Cardiac muscle cell (in vitro differentiated cells and primary cell): Measurements from ENCODE around the gene ATP11A. TPM values are rescaled to one million over a fixed set of nuclear protein-coding genes. Genes with fewer than 3 reads are reported as not detected.
A peak's percentile ranks its signal among the peaks of the same experiment; 100 is the strongest.
"Not testable (repeated sequence)": the region's sequence is repeated elsewhere in the genome, so short reads cannot be mapped to it uniquely, and the experiment has no call there.

Experiments
- DNase-seq, 2 donors: peaks; one replicate each; pipeline versions ENCODE4 v3.0.0 to v3.0.0-alpha.2; 2010 to 2017; ENCODE audit warnings: low read depth in 1 of 2, low spot score in 1 of 2
- H3K27ac ChIP-seq: fragments of 200-600 bp; sonication (generic); 2 replicates; pipeline ENCODE4 v1.5.1; 2016
- H3K27me3 ChIP-seq: fragments of 200-600 bp; sonication (generic); 2 replicates; pipeline ENCODE4 v1.6.0; 2016; ENCODE audit warnings: control low read depth
- H3K36me3 ChIP-seq: fragments of 200-600 bp; sonication (generic); 2 replicates; pipeline ENCODE4 v1.5.1; 2016; ENCODE audit warnings: control low read depth
- H3K4me1 ChIP-seq: fragments of 200-600 bp; sonication (generic); 2 replicates; pipeline ENCODE4 v1.8.1; 2017; ENCODE audit warnings: low read depth, mild to moderate bottlenecking, mixed run types
- H3K4me3 ChIP-seq: fragments of 200-600 bp; sonication (generic); 2 replicates; pipeline ENCODE4 v1.5.1; 2016; ENCODE audit warnings: mild to moderate bottlenecking
- H3K9me3 ChIP-seq: fragments of 200-600 bp; sonication (generic); 2 replicates; pipeline ENCODE4 v1.5.1; 2017; ENCODE audit warnings: low read depth, mild to moderate bottlenecking, control low read depth
- CTCF ChIP-seq: IDR thresholded peaks from 2 replicates; pipeline ENCODE4 v1.5.1; 2012; ENCODE audit warnings: low read depth, mild to moderate bottlenecking, low read length
- polyA plus RNA-seq: library from polyadenylated mRNA; unstranded; fragments of >200 nt; fragmentation: Nextera tagmentation; extraction: Ambion mirVana; gene quantifications from 2 replicates; pipeline ENCODE4 v1.2.1, GENCODE V29; 2016
- total RNA-seq: library from RNA; depleted of rRNA; stranded (reverse); fragments of >200 nt; gene quantifications from 2 replicates; pipeline ENCODE4 v1.2.3, GENCODE V29; 2016

The ATP11A gene
- total and polyA plus RNA-seq, 2 experiments from 2014 or later: 38.0 to 42.9 TPM

GRCh38 chr13:112783135-112783977 lies 93.5 kb downstream of the ATP11A start:
- TF ChIP-seq CTCF: no peak
- Histone ChIP-seq H3K27ac (peak overlapping the region; percentile 53), H3K27me3 (no peaks in the 10 kb centered on the region), H3K36me3 (no peaks in the 10 kb centered on the region), H3K4me1 (peaks cover 30% of the 10 kb centered on the region), H3K9me3 (no peaks in the 10 kb centered on the region), H3K4me3 (no peak overlapping the region)
- DNase-seq: peak in 1 of 2 donors; percentile 68

- H3K27ac ChIP-seq: peak overlapping the region; percentile 53
- H3K4me1 ChIP-seq: peaks cover 30% of the 10 kb centered on the region
- TF ChIP-seq CTCF: no peak
- DNase-seq: no peak
- no peaks in the 10 kb centered on the region for H3K9me3 ChIP-seq
- no peaks in the 10 kb centered on the region for H3K27me3 ChIP-seq
- no peak overlapping the region for H3K4me3 ChIP-seq
- no peaks in the 10 kb centered on the region for H3K36me3 ChIP-seq
These were observed 94.1 kb downstream of the ATP11A start for GRCh38 chr13:112783978-112784371.

- H3K4me1 ChIP-seq: peaks cover 30% of the 10 kb centered on the region
- H3K27ac ChIP-seq: no peak overlapping the region
- H3K9me3 ChIP-seq: no peaks in the 10 kb centered on the region
- no peak overlapping the region for H3K4me3 ChIP-seq
- no peak for TF ChIP-seq CTCF
- no peaks in the 10 kb centered on the region for H3K27me3 ChIP-seq
- no peak for DNase-seq
- H3K36me3 ChIP-seq: no peaks in the 10 kb centered on the region
These were observed 95.1 kb downstream of the ATP11A start for GRCh38 chr13:112784811-112785482.

GRCh38 chr13:112785483-112785856 lies 95.6 kb downstream of the ATP11A start:
- DNase-seq: no peak

GRCh38 chr13:112786810-112787209 lies 97.0 kb downstream of the ATP11A start:
- not testable (repeated sequence) for H3K27ac ChIP-seq, H3K36me3 ChIP-seq, DNase-seq, H3K27me3 ChIP-seq, H3K9me3 ChIP-seq, H3K4me3 ChIP-seq
- peaks cover 21% of the 10 kb centered on the region for H3K4me1 ChIP-seq

More at GRCh38 chr13:112785483-112785856, 95.6 kb downstream of the ATP11A start:
- no peak for TF ChIP-seq CTCF
- Histone ChIP-seq H3K4me3 (no peak overlapping the region), H3K27me3 (no peaks in the 10 kb centered on the region), H3K36me3 (no peaks in the 10 kb centered on the region), H3K4me1 (peaks cover 30% of the 10 kb centered on the region), H3K27ac (no peak overlapping the region), H3K9me3 (no peaks in the 10 kb centered on the region)
